NCI-H2081 (cell line): ENCODE measurements around the gene CNKSR1.
A peak's percentile ranks its signal among the peaks of the same experiment; 100 is the strongest.

Experiments
- DNase-seq, 2 experiments: peaks; one replicate each; lab custom pipeline; 2025; lab: John Stamatoyannopoulos, UW

Gene CNKSR1

DNA sequence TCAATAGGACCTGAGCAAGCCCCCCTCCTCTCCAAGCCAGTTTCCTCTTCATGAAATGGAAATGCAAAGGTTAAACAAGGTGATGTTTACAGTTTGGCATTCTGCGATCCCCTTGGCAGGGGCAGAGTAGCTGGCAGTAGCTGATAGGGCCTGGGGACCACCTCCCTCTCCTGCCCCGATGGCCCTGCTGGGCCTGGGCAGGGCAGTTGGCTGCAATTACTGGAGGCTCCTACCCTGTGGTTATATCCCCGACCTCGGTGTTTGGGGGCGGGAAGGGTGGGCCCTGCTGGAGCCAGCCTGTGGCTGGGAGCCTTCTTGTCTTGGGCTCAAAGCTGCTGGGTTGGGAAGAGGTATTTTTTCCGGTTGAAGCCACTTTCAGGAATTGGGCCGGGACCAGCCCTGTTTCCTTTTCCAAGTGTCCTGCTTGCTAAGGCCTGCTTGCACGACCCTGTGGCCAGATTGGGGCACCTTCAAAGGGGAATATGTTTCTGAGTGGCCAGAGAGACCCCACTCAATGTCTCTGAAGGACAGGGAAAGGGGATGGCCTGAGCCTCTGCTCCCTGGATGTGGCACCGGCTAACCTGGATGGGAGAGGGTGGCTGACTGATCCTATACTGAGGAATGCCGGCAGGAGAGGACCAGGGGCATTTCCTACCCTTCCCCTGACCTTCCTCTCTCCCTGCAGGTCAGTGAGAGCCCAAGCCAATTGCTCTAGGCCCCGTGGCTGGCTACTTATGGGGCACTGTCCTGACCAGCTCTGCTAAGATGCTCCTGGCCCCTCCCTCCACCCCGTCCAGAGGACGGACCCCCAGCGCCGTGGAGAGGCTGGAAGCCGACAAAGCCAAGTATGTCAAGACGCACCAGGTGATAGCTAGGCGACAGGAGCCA lies 16.5 kb upstream of the CNKSR1 start:
- no peak for DNase-seq

- DNase-seq: no peak
These were observed 15.7 kb upstream of the CNKSR1 start for GRCh38 chr1:26161415-26162219.

DNA sequence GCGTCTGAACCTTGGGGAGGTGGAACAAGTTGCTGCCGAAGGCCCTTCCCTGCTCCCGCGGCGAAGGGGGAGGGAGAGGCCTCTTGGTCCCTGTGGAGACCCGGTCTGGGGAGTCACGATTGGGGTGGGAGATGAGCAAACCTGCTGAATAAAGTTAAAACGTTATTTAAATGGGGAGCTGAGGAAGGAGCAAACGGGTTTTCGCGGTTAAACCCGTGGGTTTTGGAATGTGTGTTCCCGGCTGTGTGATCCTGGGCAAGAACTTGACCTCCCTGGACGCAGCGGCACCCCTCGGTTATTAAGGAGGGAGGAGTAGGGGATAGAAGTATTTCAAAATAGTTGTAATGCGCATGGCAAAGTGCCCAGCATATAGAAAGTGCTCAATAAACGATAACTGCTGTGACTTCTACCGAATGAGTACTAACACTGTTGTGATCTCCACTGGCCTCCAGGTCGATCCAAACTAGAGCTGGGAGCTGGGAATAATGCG lies 15.0 kb upstream of the CNKSR1 start:
- DNase-seq: no peak

DNA sequence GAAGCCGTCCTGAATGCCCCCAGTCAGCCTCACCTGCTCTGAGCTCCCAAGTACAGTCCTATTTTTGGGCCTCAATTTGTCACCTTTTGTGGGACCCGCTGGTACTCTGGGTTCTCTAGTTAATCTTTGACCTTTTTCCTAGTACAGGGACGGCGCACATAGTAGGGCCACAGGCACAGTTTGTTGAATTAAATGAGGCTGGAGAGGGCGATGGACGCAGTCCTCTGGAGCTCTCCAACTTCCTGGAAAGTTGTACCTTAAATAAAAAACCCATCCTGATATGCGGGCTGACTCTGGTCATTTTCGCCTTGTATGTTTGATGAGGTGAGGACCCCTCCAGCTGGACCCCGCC lies 13.6 kb upstream of the CNKSR1 start:
- DNase-seq: no peak

GRCh38 chr1:26164036-26164860 lies 13.0 kb upstream of the CNKSR1 start:
- DNase-seq: peak in 1 of 2 experiments; percentile 22

DNA sequence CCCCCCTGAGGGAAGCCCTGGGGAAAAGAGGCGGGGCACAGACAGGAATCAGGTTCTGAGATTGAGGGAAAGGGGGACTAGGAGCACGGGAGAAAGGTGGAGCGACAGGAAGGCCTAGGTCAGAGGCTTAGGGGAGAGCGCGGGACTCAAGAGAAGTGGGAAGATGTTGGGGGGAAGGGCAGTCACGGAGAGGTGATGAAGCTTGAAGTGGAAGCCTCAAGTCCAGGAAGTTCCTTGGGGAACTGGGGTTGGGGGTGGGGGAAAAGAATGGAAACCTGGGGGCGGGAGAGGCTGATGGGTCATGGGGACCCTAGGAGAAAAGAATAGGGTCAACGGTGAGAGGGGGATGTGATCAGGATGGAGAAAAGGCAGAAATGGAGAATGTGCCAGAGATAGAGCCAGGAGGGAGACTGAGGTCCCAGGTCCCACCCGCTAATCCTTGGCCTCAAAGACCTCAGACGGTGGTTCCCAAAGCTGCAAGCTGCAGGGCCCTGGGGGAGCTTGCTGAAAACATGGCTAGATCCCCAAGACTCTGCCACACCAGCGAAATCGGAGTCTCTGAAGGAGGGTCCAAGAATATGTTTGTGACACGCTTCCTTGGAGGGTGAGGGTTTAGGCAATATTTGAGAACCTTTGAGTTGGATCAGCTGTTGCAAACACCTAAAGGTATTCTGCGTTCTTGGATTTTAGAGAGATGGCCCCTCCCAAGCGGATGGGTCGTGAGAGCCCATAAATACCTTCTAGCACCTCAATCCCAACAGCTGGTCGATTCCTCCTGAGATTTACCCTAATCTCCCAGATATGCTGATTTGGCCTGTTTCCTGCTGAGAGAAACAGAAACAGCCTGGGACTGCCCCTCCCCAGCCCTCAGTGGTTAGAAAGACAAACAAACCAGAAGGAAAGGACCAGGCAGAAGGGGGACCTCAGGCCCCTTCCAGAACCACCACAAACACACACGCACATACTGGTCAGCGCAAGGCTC lies 12.1 kb upstream of the CNKSR1 start:
- DNase-seq: no peak

GRCh38 chr1:26166719-26167281 lies 10.5 kb upstream of the CNKSR1 start:
- no peak for DNase-seq

DNA sequence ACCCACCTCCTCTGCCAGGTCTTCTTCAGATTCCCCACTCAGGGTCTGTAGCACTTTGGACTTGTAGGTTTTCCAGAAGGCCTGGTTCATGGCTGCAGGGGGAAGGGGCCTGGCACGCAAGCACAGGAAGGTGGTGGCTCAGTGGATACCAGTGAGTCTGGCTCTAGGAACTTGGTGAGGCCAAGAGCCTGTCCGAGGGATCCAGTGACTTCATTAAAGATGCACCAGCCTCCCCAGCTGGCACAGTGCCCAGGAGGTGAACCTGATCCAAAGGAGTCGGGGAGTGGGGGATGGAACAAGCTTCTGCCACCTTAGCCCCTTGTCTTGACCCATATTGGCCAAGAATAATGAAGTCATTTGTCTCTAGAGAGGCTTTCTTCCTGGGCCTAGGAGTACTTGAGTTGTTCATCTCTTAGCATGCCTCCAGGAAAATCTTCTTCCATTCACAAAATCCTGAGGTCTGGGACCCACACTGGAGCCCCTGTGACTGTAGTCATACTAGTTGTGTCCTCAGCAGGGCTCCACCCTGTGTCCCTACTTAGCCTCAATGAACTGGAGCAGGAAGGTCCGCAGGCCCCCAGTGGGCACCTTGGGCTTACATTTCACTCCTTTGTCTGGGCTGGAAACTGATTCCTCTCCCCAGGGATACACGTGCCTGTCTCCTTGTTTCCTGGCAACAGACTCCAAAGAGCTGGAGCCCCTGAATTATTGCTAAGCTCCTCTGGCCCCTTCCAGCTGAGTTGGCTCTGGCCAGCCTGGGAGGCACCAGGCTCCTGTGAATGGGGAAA lies 8.7 kb upstream of the CNKSR1 start, which contains the start of gene C1orf232:
C1orf232 (minus strand) TSS at position 554 of the 788 bp plus-strand sequence; CDS start at position 90, 464 bp downstream.
- DNase-seq: peak in 1 of 2 experiments; percentile 12

GRCh38 chr1:26169198-26169554 lies 8.1 kb upstream of the CNKSR1 start:
- DNase-seq: no peak

- DNase-seq: peak; percentile 71 to 86
These were observed 7.4 kb upstream of the CNKSR1 start, which contains the start of gene ZNF593 for GRCh38 chr1:26169669-26170471. ZNF593 (plus strand) TSS chr1:26169908; CDS start chr1:26169984, 76 bp downstream.

DNA sequence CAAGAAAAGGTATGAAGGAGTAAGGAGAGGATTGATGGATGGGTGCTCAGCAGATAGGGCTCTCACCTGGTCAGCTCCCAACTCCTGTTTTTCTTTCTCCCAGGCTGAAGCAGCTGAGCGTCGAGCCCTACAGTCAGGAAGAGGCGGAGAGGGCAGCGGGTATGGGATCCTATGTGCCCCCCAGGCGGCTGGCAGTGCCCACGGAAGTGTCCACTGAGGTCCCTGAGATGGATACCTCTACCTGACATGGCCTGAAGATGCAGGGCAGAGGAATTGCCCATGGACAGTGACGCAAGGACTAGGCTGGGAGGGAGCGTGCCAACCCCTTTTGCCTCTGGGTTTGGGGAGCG lies 6.8 kb upstream of the CNKSR1 start:
- no peak for DNase-seq

DNA sequence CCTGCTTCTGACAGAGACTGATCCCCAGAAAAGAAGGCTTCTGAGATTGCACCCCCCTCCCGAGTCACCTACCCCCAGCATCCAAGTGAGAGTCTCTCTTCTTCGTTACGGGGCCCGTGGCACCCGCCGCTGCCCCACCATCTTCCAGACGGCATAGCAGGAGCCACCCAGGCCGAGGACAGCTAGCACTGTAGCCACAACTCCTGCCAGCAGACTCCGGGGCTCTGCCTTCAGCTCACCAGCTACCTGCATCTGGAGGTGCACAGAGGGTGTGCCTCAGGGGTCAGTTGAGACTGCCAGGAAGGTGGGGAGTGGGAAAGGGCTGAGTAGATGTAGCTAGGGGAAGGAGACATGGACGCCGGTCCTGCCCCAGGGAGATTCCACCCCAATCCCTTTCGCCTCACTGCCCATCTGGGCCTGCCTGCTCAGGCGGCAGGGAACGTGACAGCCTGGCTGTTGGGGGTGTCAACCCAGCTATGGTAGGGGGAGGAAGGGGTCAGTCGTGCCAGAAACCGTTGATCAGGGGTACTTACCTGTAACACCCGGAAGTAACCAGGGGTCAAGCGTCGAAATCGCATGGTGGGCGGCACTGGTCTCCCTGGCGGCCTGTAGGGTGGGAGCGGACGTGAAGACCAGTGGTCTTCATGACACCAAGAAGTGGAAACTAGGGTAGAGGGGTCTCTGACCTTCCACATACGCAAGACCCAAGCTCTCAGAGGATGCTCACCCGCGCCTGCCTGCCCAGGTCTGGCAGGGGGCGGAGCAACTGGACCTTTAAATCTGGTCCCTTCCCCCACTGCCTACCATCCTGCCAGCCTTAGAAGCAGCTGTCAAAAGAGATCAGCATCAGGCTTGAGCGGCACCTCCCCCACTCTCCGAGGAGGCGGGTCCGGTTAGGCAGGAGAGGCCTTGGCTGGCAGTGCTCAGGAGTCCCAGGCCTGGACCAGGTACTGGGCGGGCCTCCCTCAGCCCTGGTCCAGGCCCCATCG lies 5.9 kb upstream of the CNKSR1 start, which contains the start of gene ZNF593OS:
ZNF593OS (minus strand) TSS at position 749 of the 989 bp plus-strand sequence; CDS start at position 578, 171 bp downstream.
- DNase-seq: no peak

DNA sequence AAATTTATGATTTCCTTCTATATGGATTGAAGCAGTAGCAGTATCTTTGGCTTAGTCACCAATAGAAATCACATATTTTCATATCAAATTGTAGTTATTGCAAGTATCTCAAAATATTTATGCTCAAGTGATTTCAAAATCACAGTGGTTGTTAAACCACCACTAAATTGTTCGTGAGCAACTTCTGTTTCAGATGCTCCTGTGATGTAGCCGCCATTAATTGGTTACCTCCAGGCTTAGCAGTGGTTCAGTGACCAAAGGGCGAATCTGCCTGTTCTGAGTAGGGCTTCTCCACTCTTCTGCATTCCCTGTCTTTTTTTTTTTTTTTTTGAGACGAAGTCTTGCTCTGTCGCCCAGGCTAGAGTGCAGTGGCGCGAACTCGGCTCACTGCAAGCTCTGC lies 1.9 kb upstream of the CNKSR1 start:
- DNase-seq: no peak

- no peak for DNase-seq
These were observed 2.8 kb downstream of the CNKSR1 start for GRCh38 chr1:26180010-26180506.

DNA sequence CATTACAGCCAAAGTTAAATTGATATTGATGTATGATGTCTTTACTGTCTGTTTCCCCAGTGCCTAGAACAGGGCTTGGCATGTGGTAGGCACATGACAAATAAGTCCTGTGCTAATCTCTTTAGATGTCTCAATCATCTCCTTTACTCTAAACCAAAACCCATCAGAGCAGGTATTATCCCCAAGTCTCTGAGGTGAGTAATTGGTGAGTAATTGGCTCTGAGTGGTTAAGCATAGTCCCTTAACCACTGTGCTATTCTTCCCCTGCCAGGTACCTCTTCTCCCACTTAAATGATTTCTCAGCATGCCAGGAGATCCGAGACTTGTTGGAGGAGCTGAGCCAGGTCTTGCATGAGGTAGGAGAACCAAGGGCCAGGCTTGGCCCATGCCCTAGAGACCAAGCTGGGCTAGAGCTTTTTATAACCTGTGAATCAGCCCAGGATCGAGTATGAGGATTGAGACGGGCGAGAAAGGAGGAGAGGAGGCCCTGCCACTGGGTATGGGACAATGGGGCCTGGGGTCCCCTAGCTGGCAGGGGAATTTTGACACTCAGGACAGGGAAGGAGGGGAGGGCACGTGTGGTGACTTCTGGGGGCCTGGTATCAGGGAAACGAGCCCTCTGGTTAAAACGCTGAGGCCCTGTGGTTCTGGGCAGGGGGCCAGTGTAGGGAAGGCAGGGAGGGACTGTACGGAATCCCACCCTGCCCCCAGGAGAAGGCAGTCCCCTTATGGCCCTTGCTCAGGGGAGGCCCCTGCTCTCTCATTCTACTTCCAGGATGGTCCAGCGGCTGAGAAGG lies 4.5 kb downstream of the CNKSR1 start:
- no peak for DNase-seq

- no peak for DNase-seq
These were observed 5.0 kb downstream of the CNKSR1 start for GRCh38 chr1:26182383-26182696.

DNA sequence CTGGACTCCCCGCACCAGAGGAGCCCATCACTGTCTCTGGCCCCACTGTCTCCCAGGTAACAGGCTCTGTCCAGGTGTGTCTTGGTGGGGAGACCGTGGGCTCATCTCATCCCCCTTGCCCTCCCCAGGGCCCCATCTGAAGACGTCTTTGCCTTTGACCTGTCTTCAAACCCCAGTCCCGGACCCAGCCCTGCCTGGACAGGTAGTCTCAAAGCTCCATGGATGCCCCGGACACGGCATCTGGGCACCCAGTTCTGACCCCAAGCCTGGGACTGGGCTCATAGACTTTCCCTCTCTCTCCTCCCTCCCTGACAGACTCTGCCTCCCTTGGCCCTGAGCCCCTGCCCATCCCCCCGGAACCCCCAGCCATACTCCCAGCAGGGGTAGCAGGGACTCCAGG lies 6.8 kb downstream of the CNKSR1 start:
- DNase-seq: no peak
